IPS-15b (cell line): Measurements from ENCODE around the gene JAKMIP2.
"Not testable (repeated sequence)": the region's sequence is repeated elsewhere in the genome, so short reads cannot be mapped to it uniquely, and the experiment has no call there.

Experiments used
- H3K27me3 ChIP-seq: one replicate; pipeline ENCODE4 v1.6.1; 2013; ENCODE audit warnings: low read length; ENCODE audit not compliant: control insufficient read depth, insufficient read depth
- H3K36me3 ChIP-seq: one replicate; pipeline ENCODE4 v1.6.1; 2013; ENCODE audit warnings: low read length; ENCODE audit not compliant: control insufficient read depth, insufficient read depth
- H3K4me1 ChIP-seq: one replicate; pipeline ENCODE4 v1.6.1; 2013; ENCODE audit warnings: mild to moderate bottlenecking, low read length; ENCODE audit not compliant: control insufficient read depth, insufficient read depth
- H3K4me3 ChIP-seq: one replicate; pipeline ENCODE4 v1.5.1; 2013; ENCODE audit warnings: low read depth, low read length
- H3K9ac ChIP-seq: one replicate; pipeline ENCODE4 v1.6.1; 2013; ENCODE audit warnings: low read depth, mild to moderate bottlenecking, low read length
- H3K9me3 ChIP-seq: one replicate; pipeline ENCODE4 v1.6.1; 2013; ENCODE audit warnings: mild to moderate bottlenecking, low read length; ENCODE audit not compliant: control insufficient read depth, insufficient read depth

Gene JAKMIP2

DNA sequence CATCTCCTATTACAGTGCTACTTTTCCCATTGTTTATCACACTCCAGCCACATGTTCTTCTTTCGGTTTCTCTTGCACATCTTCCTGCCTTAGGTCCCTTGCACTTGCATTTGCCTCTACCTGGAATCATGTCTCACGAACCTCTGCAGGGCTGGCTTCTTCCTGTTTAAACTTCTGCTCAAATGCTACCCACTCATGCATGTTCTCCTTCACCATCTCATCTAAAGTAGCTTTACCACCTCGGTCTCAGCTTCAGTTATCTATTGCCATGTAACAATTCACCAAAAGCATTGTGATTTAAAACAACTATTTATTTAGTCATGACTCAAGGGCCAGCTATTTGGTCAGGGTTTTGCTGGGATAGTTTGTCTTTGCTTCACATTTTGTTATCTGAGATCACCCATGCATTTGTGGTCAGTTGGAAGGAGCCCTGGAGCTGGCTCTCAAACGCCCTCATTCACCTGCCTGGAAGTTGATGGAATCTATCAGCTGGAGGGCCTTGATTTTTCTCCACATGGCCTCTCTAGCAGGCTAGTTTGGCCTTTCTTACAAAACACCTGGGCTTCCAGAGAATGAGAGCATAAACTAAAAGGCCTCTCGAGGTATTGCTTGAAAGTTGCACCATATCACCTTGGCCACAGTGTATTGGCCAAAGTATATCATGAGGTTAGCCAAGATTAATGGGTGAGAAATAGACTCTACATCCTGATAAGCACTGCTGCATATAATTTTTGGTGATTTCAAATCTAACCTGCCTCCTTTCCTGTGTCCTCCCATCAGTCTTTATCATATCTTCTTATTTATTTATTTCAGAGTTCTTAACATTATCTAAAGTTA, 27.5 kb upstream of the JAKMIP2 start:
- no peaks in the 10 kb centered on the region for H3K4me1 ChIP-seq
- H3K9ac ChIP-seq, result no peak overlapping the region
- no peak overlapping the region for H3K4me3 ChIP-seq
- H3K27me3 ChIP-seq, result no peaks in the 10 kb centered on the region
- no peaks in the 10 kb centered on the region for H3K36me3 ChIP-seq
- H3K9me3 ChIP-seq, result no peaks in the 10 kb centered on the region

DNA sequence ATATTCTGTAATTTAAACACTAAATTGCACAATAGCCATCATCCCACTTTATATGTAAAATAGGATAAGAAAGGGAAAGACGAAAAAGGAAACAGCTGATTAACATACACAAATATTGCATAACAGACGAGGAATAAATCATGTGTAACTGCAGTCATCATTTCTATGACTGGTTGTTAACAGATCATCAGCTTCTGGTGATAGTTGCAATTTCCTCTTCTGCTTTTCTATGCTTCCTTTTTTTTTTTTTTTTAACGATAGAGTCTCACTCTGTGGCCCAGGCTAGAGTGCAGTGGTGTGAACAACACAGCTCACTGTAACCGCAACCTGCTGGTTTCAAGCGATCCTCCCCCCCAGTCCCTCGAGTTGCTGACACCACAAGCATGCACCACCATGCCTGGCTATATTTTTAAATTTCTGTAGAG, 22.5 kb upstream of the JAKMIP2 start:
- no peaks in the 10 kb centered on the region for H3K36me3 ChIP-seq
- no peaks in the 10 kb centered on the region for H3K27me3 ChIP-seq
- no peaks in the 10 kb centered on the region for H3K4me1 ChIP-seq
- no peak overlapping the region for H3K4me3 ChIP-seq
- H3K9ac ChIP-seq, result no peak overlapping the region
- H3K9me3 ChIP-seq, result no peaks in the 10 kb centered on the region

DNA sequence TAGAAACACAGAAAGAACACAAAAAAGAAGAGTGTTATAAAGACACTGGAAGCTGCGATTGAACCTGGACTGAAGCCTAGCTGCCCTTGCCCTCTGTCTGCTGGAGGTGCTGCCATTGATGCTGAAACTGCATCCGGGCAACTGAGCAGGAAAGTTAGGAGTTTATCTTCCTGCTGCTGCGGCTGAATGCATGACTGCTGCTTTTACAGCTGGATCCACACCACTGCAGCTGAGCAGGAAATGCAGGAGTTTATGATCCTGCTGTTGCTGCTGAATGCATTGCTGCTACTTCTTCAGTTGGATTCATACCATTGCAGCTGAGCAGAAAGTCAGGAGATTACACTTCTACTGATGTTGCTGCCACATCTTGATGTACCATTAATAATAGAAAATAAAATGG, 21.8 kb upstream of the JAKMIP2 start:
- Histone ChIP-seq H3K4me1 (no peaks in the 10 kb centered on the region), H3K27me3 (no peaks in the 10 kb centered on the region), H3K4me3 (no peak overlapping the region), H3K9ac (no peak overlapping the region), H3K9me3 (no peaks in the 10 kb centered on the region), H3K36me3 (no peaks in the 10 kb centered on the region)

DNA sequence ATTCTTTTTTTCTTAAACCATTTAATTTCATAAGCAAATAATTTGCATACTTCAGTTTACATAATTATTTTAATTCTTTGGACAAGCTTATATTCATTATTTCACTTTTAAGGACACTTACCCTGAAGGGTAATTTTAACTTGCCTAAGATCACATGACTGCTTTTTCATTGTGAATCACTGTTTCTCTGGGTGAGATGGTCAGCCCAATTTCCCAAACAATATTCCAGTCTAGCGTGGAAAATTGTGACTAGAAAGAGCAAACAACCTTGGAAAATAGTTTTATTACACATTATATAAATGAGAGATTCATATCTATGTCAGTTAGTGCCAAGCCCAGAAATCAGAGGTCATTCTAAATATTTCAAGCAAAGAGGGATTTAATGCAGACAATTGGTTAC, 21.4 kb upstream of the JAKMIP2 start:
- H3K9me3 ChIP-seq, result no peaks in the 10 kb centered on the region
- H3K4me3 ChIP-seq, result no peak overlapping the region
- H3K36me3 ChIP-seq, result no peaks in the 10 kb centered on the region
- H3K4me1 ChIP-seq, result no peaks in the 10 kb centered on the region
- no peaks in the 10 kb centered on the region for H3K27me3 ChIP-seq
- no peak overlapping the region for H3K9ac ChIP-seq

DNA sequence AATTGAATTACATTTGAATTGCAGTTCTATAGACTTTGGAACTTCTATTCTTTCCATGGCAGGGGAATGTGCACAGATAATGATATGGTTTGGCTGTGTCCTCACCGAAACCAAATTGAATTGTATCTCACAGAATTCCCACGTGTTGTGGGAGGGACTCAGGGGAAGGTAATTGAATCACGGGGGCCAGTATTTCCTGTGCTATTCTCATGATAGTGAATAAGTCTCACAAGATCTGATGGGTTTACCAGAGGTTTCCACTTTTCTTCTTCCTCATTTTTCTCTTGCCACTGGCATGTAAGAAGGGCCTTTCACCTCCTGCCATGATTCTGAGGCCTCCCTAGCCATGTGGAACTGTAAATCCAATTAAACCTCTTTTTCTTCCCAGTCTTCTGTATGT, 20.6 kb upstream of the JAKMIP2 start:
- not testable (repeated sequence) for H3K4me3 ChIP-seq, H3K9me3 ChIP-seq, H3K27me3 ChIP-seq, H3K4me1 ChIP-seq, H3K36me3 ChIP-seq, H3K9ac ChIP-seq

DNA sequence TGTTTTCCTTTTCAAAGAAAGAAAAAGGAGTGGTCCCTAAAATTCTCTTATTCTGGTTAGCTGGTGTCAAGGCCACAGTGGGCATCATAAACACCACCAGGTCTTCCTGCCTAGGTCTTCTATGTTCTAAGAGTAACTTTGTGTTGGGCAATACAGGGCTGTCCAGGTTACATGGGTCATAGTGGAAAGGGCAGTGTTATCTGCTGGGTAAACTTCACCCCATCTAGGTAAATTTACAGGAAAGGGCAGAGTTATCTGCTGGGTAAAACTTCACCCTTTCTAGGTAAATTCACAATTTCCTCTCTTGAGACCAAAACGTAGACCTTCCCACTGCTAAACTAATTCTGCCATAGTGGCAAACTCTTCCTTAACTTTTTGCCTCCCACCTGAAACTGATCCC, 18.9 kb upstream of the JAKMIP2 start:
- Histone ChIP-seq H3K4me3 (no peak overlapping the region), H3K4me1 (no peaks in the 10 kb centered on the region), H3K27me3 (no peaks in the 10 kb centered on the region), H3K9ac (no peak overlapping the region), H3K9me3 (no peaks in the 10 kb centered on the region), H3K36me3 (no peaks in the 10 kb centered on the region)

DNA sequence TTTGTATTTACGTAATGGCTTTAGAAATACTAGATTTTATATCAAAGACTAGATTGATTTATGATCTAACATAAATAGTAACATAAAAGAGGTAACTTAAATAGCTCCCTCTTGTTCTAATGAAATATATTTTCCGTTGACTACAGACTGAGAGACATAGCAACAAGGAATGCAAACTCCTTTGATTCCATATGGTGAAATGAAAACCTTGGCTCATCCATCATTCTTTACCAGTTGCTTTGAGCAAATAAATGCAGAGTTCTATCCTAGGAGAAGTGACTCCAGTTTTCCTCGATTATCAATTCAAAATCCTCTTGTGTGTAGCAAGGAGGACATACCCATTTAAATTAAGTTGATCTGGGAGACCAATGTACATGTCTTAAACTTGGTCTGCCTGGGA, 18.0 kb upstream of the JAKMIP2 start:
- H3K4me3 ChIP-seq, result no peak overlapping the region
- no peaks in the 10 kb centered on the region for H3K9me3 ChIP-seq
- no peaks in the 10 kb centered on the region for H3K36me3 ChIP-seq
- no peak overlapping the region for H3K9ac ChIP-seq
- H3K4me1 ChIP-seq, result no peaks in the 10 kb centered on the region
- H3K27me3 ChIP-seq, result no peaks in the 10 kb centered on the region

DNA sequence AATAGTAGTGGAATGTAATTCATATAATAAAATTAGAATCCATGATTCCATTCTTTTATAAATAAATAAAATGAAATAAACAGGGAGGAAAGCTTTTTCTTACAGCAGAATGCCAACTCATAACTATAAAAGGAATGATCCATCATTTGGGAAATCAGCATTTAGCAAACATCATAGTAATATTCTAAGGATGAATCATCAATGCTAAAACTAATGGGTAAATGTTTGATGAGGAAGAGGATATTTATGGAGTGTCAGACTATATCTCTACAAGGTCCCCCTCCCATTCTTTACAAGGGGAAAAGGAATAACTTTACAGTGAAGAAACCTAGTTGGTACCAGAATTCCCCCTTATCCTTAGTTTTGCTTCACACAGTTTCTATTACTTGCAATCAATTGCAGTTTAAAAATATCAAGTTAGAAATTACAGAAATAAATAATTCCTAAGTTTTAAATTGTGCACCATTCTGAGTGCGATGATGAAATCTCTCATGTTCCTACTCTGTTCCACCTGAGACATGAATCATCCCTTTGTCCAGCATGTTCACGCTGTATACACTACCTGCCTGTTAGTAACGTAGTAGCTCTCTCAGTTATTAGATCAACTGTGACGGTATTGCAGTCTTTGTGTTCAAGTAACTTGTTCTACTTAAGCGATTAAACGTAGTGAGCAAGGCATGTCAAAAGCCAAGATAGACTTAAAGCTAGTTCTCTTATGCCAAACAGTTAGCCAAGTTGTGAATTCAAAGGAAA, 14.2 kb upstream of the JAKMIP2 start:
- no peaks in the 10 kb centered on the region for H3K9me3 ChIP-seq
- H3K9ac ChIP-seq, result no peak overlapping the region
- no peaks in the 10 kb centered on the region for H3K27me3 ChIP-seq
- H3K4me3 ChIP-seq, result no peak overlapping the region
- no peaks in the 10 kb centered on the region for H3K36me3 ChIP-seq
- no peaks in the 10 kb centered on the region for H3K4me1 ChIP-seq

DNA sequence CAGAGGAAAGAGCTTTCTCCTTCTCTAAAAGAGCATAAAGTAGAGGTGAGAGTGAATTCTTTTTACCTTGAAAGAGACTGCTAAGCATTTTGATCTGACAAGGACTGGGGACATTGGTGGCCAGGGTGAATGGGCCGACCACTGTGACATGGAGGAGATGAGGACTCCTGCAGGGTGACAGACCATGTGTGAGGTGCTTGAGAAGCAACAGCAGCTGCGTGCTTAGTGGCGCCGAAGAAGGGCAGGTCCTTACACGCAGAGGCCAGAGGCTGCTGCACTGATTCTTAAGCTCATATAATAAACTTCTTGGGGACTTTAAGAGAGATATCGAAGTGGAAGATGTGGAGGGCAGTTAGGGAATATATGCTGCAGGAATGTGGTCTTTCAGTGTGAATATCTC, 8.7 kb upstream of the JAKMIP2 start:
- no peaks in the 10 kb centered on the region for H3K9me3 ChIP-seq
- H3K4me3 ChIP-seq, result no peak overlapping the region
- H3K4me1 ChIP-seq, result no peaks in the 10 kb centered on the region
- no peaks in the 10 kb centered on the region for H3K36me3 ChIP-seq
- no peaks in the 10 kb centered on the region for H3K27me3 ChIP-seq
- no peak overlapping the region for H3K9ac ChIP-seq

DNA sequence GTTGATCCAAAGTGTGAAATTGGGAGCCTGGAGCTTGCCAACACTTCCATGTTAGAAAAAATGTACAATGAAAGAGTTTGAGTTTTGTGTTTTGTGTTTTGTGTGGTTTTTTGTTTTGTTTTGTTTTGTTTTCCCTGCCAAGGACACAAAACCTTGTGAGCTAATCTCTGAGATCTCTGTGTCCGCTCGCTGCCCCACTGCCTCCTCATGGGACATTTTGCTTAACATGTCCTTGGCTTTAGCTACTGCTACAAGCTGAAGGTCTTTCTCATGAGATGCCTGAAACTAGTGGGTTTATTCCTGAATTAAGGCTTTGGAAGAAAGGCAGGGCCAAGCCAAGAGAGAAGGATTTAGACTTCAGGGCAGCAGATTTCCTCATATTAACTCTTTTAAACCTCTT, 7.3 kb upstream of the JAKMIP2 start:
- H3K4me1 ChIP-seq, result no peaks in the 10 kb centered on the region
- no peaks in the 10 kb centered on the region for H3K27me3 ChIP-seq
- H3K36me3 ChIP-seq, result no peaks in the 10 kb centered on the region
- no peak overlapping the region for H3K9ac ChIP-seq
- no peak overlapping the region for H3K4me3 ChIP-seq
- no peaks in the 10 kb centered on the region for H3K9me3 ChIP-seq

DNA sequence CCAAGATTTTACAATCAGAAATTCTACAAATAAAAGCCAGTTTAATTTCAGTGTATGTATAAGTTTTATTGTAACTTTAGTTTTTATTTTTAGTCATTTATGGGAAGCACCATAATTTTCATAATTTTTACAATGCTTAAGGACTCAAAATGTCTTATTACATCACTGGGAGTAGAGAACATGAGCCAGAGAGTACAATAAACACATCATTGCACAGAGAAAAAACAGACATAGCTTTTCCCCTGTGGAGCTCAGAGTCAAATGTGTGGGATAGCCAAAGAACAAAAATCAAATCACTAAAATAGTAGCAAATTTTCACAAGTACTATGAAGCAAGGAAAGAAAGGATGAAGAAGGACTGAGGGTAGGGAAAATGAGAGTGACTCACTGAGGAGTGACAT, 5.5 kb upstream of the JAKMIP2 start:
- Histone ChIP-seq H3K9ac (no peak overlapping the region), H3K4me1 (peaks cover 3% of the 10 kb centered on the region), H3K9me3 (no peaks in the 10 kb centered on the region), H3K36me3 (no peaks in the 10 kb centered on the region), H3K27me3 (no peaks in the 10 kb centered on the region), H3K4me3 (no peak overlapping the region)

DNA sequence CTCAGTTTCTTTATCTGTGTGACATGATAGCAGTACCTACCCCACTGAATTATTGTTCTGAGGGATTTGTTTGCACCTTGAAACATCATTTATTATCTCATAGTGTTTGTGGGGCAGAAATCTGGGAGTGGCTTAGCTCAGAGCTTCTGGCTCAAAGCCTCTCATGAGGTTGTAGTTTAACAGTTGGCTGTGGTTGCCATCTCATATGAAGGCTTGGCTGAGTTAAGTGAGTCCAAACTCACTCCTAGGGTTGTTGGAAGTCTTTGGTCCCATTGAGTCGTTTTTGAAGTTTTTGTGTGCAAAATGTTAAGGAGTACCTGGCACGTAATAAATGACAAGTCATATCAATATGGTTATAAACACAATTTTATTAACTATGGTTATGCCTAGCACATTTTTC, 3.6 kb upstream of the JAKMIP2 start:
- no peak overlapping the region for H3K4me3 ChIP-seq
- H3K36me3 ChIP-seq, result no peaks in the 10 kb centered on the region
- no peaks in the 10 kb centered on the region for H3K27me3 ChIP-seq
- no peak overlapping the region for H3K9ac ChIP-seq
- H3K4me1 ChIP-seq, result peaks cover 10% of the 10 kb centered on the region
- H3K9me3 ChIP-seq, result no peaks in the 10 kb centered on the region
